IMR-90 (cell line): Measurements from ENCODE around the gene CD82. TPM values are rescaled to one million over a fixed set of nuclear protein-coding genes. Genes with fewer than 3 reads are reported as not detected.

ENCODE experiments used
- ATAC-seq: fragments of 200-7000 bp; cut with Tn5 transposase; 2 replicates; pipeline ENCODE4 v1.9.1; 2020; ENCODE audit warnings: low read depth, mild to moderate bottlenecking, moderate library complexity
- BruUV-seq: library from RNA; stranded (reverse); fragments of 400-500 nt; replicated peaks from 2 replicates; lab custom pipeline; 2021; lab: Mats Ljungman, UMichigan
- CTCF ChIA-PET: fragments of 300-600 bp; formaldehyde crosslinking; extraction: SDS; loops from one replicate; lab custom pipeline; 2021; ENCODE audit warnings: antibody characterized with exemption; lab: Yijun Ruan, JAX
- POLR2A ChIA-PET: fragments of 300-600 bp; sonication (Branson Sonifier 250); formaldehyde crosslinking; loops from one replicate; lab custom pipeline; 2022; ENCODE audit warnings: antibody characterized with exemption; ENCODE audit not compliant: unreplicated experiment; lab: Charles Lee
- DNase-seq: peaks from one replicate; pipeline ENCODE4 v3.0.0; 2013
- H2AFZ ChIP-seq: replicated peaks from 2 replicates; pipeline ENCODE3; 2013; ENCODE audit warnings: low read length, mild to moderate bottlenecking; ENCODE audit not compliant: poor library complexity
- H2AK5ac ChIP-seq: 2 replicates; pipeline ENCODE4 v1.6.1; 2013; ENCODE audit warnings: low read depth, low read length, inconsistent platforms
- H2AK9ac ChIP-seq: replicated peaks from 2 replicates; pipeline ENCODE3; 2013; ENCODE audit warnings: mild to moderate bottlenecking, low read depth, low read length, moderate library complexity; ENCODE audit not compliant: poor library complexity
- H2BK120ac ChIP-seq: 2 replicates; pipeline ENCODE4 v1.6.1; 2013; ENCODE audit warnings: low read depth, low read length, inconsistent platforms
- H2BK15ac ChIP-seq: 3 replicates; pipeline ENCODE4 v1.6.1; 2013; ENCODE audit warnings: low read depth, low read length, inconsistent platforms
- H2BK20ac ChIP-seq: 2 replicates; pipeline ENCODE4 v1.6.1; 2013; ENCODE audit warnings: low read depth, mild to moderate bottlenecking, inconsistent platforms, low read length, moderate library complexity
- H2BK5ac ChIP-seq: 2 replicates; pipeline ENCODE4 v1.6.1; 2013; ENCODE audit warnings: mild to moderate bottlenecking, low read depth, low read length, inconsistent platforms; ENCODE audit not compliant: poor library complexity, severe bottlenecking
- H3K14ac ChIP-seq: replicated peaks from 2 replicates; pipeline ENCODE4 v1.6.1; 2013; ENCODE audit warnings: low read depth, low read length, inconsistent platforms
- H3K18ac ChIP-seq: 2 replicates; pipeline ENCODE4 v1.6.1; 2013; ENCODE audit warnings: low read depth, low read length, control low read depth
- H3K23ac ChIP-seq: 2 replicates; pipeline ENCODE4 v1.6.1; 2013; ENCODE audit warnings: low read depth, low read length, inconsistent platforms
- H3K27ac ChIP-seq: 2 replicates; pipeline ENCODE4 v1.5.1; 2013; ENCODE audit warnings: mild to moderate bottlenecking, control low read depth, low read length; ENCODE audit not compliant: insufficient read depth
- H3K27me3 ChIP-seq: 2 replicates; pipeline ENCODE4 v1.6.1; 2013; ENCODE audit warnings: low read length; ENCODE audit not compliant: control insufficient read depth, insufficient read depth
- H3K36me3 ChIP-seq: 2 replicates; pipeline ENCODE4 v1.6.1; 2013; ENCODE audit warnings: low read length, mixed read lengths; ENCODE audit not compliant: control insufficient read depth, insufficient read depth
- H3K4ac ChIP-seq: 2 replicates; pipeline ENCODE4 v1.6.1; 2013; ENCODE audit warnings: low read depth, low read length, inconsistent platforms
- H3K4me1 ChIP-seq: 2 replicates; pipeline ENCODE4 v1.6.1; 2013; ENCODE audit warnings: low read length, mixed read lengths; ENCODE audit not compliant: control insufficient read depth, insufficient read depth
- H3K4me2 ChIP-seq: 2 replicates; pipeline ENCODE4 v1.6.1; 2013; ENCODE audit warnings: low read depth, mild to moderate bottlenecking, control low read depth, low read length, moderate library complexity
- H3K4me3 ChIP-seq: 2 replicates; pipeline ENCODE4 v1.5.1; 2013; ENCODE audit warnings: low read depth, mild to moderate bottlenecking, control low read depth, low read length, moderate library complexity; ENCODE audit not compliant: insufficient read depth
- H3K56ac ChIP-seq: 2 replicates; pipeline ENCODE4 v1.6.1; 2013; ENCODE audit warnings: low read length, inconsistent platforms; ENCODE audit not compliant: insufficient read depth; ENCODE audit errors: extremely low read depth
- H3K79me1 ChIP-seq, 2 experiments: 2 replicates each; pipeline ENCODE4 v1.6.1; 2013; ENCODE audit warnings: low read length in 2 of 2, inconsistent platforms in 1 of 2, low read depth in 1 of 2
- H3K9ac ChIP-seq: 2 replicates; pipeline ENCODE4 v1.6.1; 2013; ENCODE audit warnings: low read depth, low read length, control low read depth
- H3K9me1 ChIP-seq: 2 replicates; pipeline ENCODE4 v1.6.1; 2013; ENCODE audit warnings: low read length, inconsistent platforms; ENCODE audit not compliant: insufficient read depth
- H3K9me3 ChIP-seq: 2 replicates; pipeline ENCODE4 v1.6.1; 2013; ENCODE audit warnings: low read length; ENCODE audit not compliant: control insufficient read depth, insufficient read depth
- H4K20me1 ChIP-seq: 2 replicates; pipeline ENCODE4 v1.6.1; 2013; ENCODE audit warnings: low read length, inconsistent platforms; ENCODE audit not compliant: insufficient read depth
- H4K5ac ChIP-seq: 2 replicates; pipeline ENCODE4 v1.6.1; 2013; ENCODE audit warnings: mild to moderate bottlenecking, low read depth, low read length, control low read depth
- H4K8ac ChIP-seq, 2 experiments: 2 replicates each; pipeline ENCODE4 v1.6.1; 2013; ENCODE audit warnings: low read depth in 2 of 2, low read length in 2 of 2, control low read depth in 1 of 2, inconsistent platforms in 1 of 2
- H4K91ac ChIP-seq: 2 replicates; pipeline ENCODE4 v1.6.1; 2013; ENCODE audit warnings: low read depth, low read length, inconsistent platforms; ENCODE audit not compliant: insufficient read depth
- BHLHE40 ChIP-seq: fragments of 150-350 bp; IDR thresholded peaks from 2 replicates; pipeline ENCODE4 v1.6.1; 2016; ENCODE audit warnings: mild to moderate bottlenecking, low read depth, low read length
- CEBPB ChIP-seq: IDR thresholded peaks from 2 replicates; pipeline ENCODE4 v1.6.1; 2012; ENCODE audit warnings: low read depth, low read length, improper control_type of control experiment
- CHD1 ChIP-seq: IDR thresholded peaks from 2 replicates; pipeline ENCODE4 v1.6.1; 2012; ENCODE audit warnings: low read depth, low read length, improper control_type of control experiment
- FOS ChIP-seq: fragments of 150-350 bp; IDR thresholded peaks from 2 replicates; pipeline ENCODE4 v1.6.1; 2016; ENCODE audit warnings: low read depth, low read length
- MAFK ChIP-seq: IDR thresholded peaks from 2 replicates; pipeline ENCODE4 v1.6.1; 2012; ENCODE audit warnings: low read depth, low read length, improper control_type of control experiment
- MAZ ChIP-seq: IDR thresholded peaks from 2 replicates; pipeline ENCODE4 v1.6.1; 2012; ENCODE audit warnings: low read depth, mild to moderate bottlenecking, low read length, improper control_type of control experiment, moderate library complexity, borderline replicate concordance
- MXI1 ChIP-seq: IDR thresholded peaks from 2 replicates; pipeline ENCODE4 v1.6.1; 2012; ENCODE audit warnings: low read depth, mild to moderate bottlenecking, low read length, moderate library complexity, borderline replicate concordance
- NFE2L2 ChIP-seq: fragments of 150-350 bp; IDR thresholded peaks from 2 replicates; pipeline ENCODE4 v1.6.1; 2016; ENCODE audit warnings: low read depth, mild to moderate bottlenecking, low read length
- POLR2A ChIP-seq: IDR thresholded peaks from 2 replicates; pipeline ENCODE4 v1.6.1; 2012; ENCODE audit warnings: mild to moderate bottlenecking, low read depth, low read length
- RAD21 ChIP-seq: IDR thresholded peaks from 2 replicates; pipeline ENCODE4 v1.6.1; 2012; ENCODE audit warnings: low read length, improper control_type of control experiment
- RCOR1 ChIP-seq: IDR thresholded peaks from 2 replicates; pipeline ENCODE4 v1.6.1; 2012; ENCODE audit warnings: mild to moderate bottlenecking, low read length, improper control_type of control experiment; ENCODE audit not compliant: insufficient replicate concordance
- RFX5 ChIP-seq: IDR thresholded peaks from 2 replicates; pipeline ENCODE4 v1.8.0; 2012; ENCODE audit warnings: low read depth, mild to moderate bottlenecking, low read length, moderate library complexity
- SMC3 ChIP-seq: fragments of 150-350 bp; IDR thresholded peaks from 2 replicates; pipeline ENCODE4 v1.6.1; 2016; ENCODE audit warnings: low read depth, mild to moderate bottlenecking, antibody characterized with exemption, low read length, moderate library complexity
- WGBS, 2 experiments: methylation state at CpG; one replicate each; pipeline versions ENCODE4 v1.1.5 to v1.1.7; 2013; ENCODE audit warnings: missing lambda C conversion rate in 2 of 2; ENCODE audit not compliant: insufficient read length in 1 of 2; ENCODE audit errors: extremely low coverage in 2 of 2; 5-methylcytosine and 5-hydroxymethylcytosine counted together
- dilution Hi-C: fragments of 300-500 bp; cut with HindIII; formaldehyde crosslinking; loops from one replicate; pipeline ENCODE4 v1.14.3; 2018; ENCODE audit warnings: low sequenced_read_pairs; ENCODE audit not compliant: unreplicated experiment
- in situ Hi-C: fragments of 300-500 bp; cut with MboI; formaldehyde crosslinking; loops from 3 replicates; pipeline ENCODE4 v1.14.3; 2019; ENCODE audit warnings: low sequenced_read_pairs, inconsistent platforms, mixed read lengths
- intact Hi-C: fragments of 100-400 bp; cut with micrococcal nuclease; formaldehyde crosslinking; loops from 2 replicates; pipeline ENCODE4 v1.10.0; 2022
- polyA plus RNA-seq, 3 experiments: library from polyadenylated mRNA; depleted of rRNA; stranded (reverse); fragments of >200 nt; gene quantifications; 2 replicates each; pipeline ENCODE4 v1.2.3, GENCODE V29; 2012; ENCODE audit warnings: low replicate concordance in 1 of 3
- total RNA-seq: library from RNA; depleted of rRNA; stranded (reverse); fragments of >200 nt; gene quantifications from 2 replicates; pipeline ENCODE4 v1.2.3, GENCODE V29; 2012
- TF ChIP-seq, protein P1 (sequence below): fragments of 150-350 bp; IDR thresholded peaks from 2 replicates; pipeline ENCODE4 v1.6.1; 2016; ENCODE audit warnings: low read depth, mild to moderate bottlenecking, low read length, moderate library complexity, borderline replicate concordance
- TF ChIP-seq, protein P2 (sequence below): fragments of 150-350 bp; IDR thresholded peaks from 2 replicates; pipeline ENCODE4 v1.6.1; 2017; ENCODE audit warnings: mild to moderate bottlenecking, antibody characterized with exemption, low read length, low read depth
- TF ChIP-seq, protein P3 (sequence below): conservative IDR thresholded peaks from 2 replicates; pipeline ENCODE4 v1.5.1; 2012; ENCODE audit warnings: mild to moderate bottlenecking, low read depth, low read length, improper control_type of control experiment

CD82 gene
- total and polyA plus RNA-seq, 2 of the 4 experiments (the other 2 are of a cell fraction): 32.8 to 49.4 TPM

GRCh38 chr11:44600261-44600660, 34.8 kb downstream of the CD82 start:
- no TSS peak for BruUV-seq
- TF ChIP-seq FOS (no peak), CHD1 (no peak), MAZ (no peak), NFE2L2 (no peak), MXI1 (no peak), POLR2A (no peak), RFX5 (no peak), SMC3 (no peak), MAFK (no peak), RCOR1 (no peak), BHLHE40 (no peak), RAD21 (no peak), CEBPB (no peak)
- TF ChIP-seq, protein P1, sequence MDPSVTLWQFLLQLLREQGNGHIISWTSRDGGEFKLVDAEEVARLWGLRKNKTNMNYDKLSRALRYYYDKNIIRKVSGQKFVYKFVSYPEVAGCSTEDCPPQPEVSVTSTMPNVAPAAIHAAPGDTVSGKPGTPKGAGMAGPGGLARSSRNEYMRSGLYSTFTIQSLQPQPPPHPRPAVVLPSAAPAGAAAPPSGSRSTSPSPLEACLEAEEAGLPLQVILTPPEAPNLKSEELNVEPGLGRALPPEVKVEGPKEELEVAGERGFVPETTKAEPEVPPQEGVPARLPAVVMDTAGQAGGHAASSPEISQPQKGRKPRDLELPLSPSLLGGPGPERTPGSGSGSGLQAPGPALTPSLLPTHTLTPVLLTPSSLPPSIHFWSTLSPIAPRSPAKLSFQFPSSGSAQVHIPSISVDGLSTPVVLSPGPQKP: no peak
- TF ChIP-seq, protein P2, sequence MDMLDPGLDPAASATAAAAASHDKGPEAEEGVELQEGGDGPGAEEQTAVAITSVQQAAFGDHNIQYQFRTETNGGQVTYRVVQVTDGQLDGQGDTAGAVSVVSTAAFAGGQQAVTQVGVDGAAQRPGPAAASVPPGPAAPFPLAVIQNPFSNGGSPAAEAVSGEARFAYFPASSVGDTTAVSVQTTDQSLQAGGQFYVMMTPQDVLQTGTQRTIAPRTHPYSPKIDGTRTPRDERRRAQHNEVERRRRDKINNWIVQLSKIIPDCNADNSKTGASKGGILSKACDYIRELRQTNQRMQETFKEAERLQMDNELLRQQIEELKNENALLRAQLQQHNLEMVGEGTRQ: no peak
- TF ChIP-seq, protein P3, sequence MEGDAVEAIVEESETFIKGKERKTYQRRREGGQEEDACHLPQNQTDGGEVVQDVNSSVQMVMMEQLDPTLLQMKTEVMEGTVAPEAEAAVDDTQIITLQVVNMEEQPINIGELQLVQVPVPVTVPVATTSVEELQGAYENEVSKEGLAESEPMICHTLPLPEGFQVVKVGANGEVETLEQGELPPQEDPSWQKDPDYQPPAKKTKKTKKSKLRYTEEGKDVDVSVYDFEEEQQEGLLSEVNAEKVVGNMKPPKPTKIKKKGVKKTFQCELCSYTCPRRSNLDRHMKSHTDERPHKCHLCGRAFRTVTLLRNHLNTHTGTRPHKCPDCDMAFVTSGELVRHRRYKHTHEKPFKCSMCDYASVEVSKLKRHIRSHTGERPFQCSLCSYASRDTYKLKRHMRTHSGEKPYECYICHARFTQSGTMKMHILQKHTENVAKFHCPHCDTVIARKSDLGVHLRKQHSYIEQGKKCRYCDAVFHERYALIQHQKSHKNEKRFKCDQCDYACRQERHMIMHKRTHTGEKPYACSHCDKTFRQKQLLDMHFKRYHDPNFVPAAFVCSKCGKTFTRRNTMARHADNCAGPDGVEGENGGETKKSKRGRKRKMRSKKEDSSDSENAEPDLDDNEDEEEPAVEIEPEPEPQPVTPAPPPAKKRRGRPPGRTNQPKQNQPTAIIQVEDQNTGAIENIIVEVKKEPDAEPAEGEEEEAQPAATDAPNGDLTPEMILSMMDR: no peak
- Histone ChIP-seq H3K36me3 (peaks cover 5% of the 10 kb centered on the region), H4K20me1 (no peaks in the 10 kb centered on the region), H4K91ac (no peak overlapping the region), H4K8ac (no peak overlapping the region), H2AFZ (no peak overlapping the region), H3K4me2 (no peak overlapping the region), H3K18ac (no peak overlapping the region), H2BK120ac (no peak overlapping the region), H3K27ac (no peak overlapping the region), H3K9me1 (no peaks in the 10 kb centered on the region; the same call in 1 of the 2 replicates), H3K4me3 (no peak overlapping the region), H2BK5ac (no peak overlapping the region), H3K4me1 (peaks cover 21% of the 10 kb centered on the region; the same call in 1 of the 2 replicates), H3K56ac (no peak overlapping the region), H3K23ac (no peak overlapping the region), H4K5ac (no peak overlapping the region), H3K79me1 (peaks cover 0 to 8% of the 10 kb centered on the region in 2 experiments; a peak in 2 of 4 replicates), H2BK15ac (no peak overlapping the region), H2AK9ac (no peak overlapping the region), H3K14ac (no peak overlapping the region), H3K4ac (no peak overlapping the region), H3K27me3 (no peaks in the 10 kb centered on the region), H3K9ac (no peak overlapping the region), H2BK20ac (no peak overlapping the region), H2AK5ac (no peak overlapping the region), H3K9me3 (no peaks in the 10 kb centered on the region)
- 100% methylated on average over 1 of the region's 7 CpGs; no CpG with 5 or more reads in 1 of the 2 experiments for WGBS, 2 experiments
- no peak for DNase-seq
- ChIA-PET CTCF (interaction anchor here (1.3 kb wide), 1 partner anchor 41 kb away, joined by 3 read pairs; no protein-coding TSS in a partner anchor), POLR2A (no interaction called here)
- dilution Hi-C loops (no loop called here), intact Hi-C loops (no loop called here), in situ Hi-C loops (no loop called here)
- no peak for ATAC-seq
